Activated T-helper 9 cell treated with anti-CD3 and anti-CD28 coated beads, Interleukin-2, amount 50 U/mL, for 16 hours (primary cell): ENCODE results near the gene BTG4.

Experiments
- DNase-seq: peaks from one replicate; pipeline ENCODE4 v3.0.0-alpha.2; 2020; ENCODE audit warnings: low read depth

The BTG4 gene

DNA sequence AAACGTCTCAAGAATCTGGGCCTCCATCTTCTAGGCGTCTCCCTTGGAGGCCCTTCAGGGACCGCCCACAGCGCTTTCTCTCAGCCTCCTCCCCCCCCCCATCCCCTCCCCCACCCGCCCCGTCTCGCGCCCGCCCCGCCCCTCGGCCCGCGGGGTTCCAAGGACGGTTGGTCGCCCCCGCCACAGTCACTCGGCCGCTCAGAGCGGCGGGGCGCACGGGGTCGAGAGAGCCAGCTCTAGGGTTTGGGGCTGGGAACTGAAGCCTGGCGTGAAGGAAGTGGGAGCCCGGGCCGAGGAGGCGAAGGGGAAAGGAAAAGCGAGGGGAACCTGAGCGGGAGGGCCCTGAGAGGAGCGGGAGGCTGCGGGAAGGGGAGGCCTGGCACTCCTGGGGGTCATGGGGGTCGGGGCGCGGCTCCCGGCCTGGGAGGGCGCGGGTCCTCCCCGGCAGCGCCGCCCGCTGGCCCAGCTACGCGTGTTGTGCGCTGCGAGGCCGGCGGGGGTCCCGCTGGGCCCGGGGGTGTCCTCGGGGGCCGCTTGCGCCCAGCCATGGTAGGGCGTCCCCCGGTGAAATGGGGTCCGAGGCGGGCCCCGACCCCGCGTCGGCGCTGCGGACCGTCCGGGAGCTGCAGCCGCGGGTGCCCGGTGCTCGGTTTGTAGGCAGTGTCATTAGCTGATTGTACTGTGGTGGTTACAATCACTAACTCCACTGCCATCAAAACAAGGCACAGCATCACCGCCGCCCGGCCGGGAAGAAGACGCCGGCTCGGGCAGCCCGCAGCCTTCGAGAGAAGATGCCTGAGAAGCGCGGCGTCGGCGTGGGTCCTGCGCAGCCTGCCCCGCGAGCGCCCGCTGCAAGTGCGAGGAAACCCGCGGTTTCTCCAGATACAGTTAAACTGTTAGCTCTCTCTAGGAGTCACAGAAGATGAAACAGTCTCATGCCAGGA, at the start of gene BTG4:
TSS of gene BTG4 (minus strand) at position 91 of the 944 bp plus-strand sequence. CDS start 13,610 bp downstream, outside the sequence.
- no peak for DNase-seq

DNA sequence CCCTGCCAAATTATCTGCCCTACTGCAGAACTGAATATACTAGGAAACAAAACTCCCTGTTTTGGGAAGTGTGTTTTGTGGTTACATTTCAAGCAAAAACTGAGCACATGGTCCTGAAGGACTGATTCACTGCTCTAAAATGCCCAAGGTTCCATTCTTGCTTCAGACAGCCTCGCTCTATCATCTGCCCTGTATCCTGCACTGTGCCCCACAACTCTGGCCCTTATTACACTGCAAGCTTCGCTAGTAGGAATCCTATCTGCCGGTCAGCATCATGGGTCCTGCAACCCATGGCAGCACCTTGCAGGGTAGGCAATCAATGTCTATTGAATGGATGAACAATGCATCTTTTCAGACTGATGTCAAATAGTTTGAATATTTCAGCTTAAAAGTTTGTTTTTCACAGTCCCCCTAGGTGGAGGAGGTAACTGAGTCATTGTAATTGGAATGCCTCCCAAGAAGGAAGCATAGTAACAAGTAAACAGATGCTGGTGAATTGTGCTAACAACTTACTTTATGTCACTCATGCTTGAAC, 49.7 kb upstream of the BTG4 start:
- no peak for DNase-seq

DNA sequence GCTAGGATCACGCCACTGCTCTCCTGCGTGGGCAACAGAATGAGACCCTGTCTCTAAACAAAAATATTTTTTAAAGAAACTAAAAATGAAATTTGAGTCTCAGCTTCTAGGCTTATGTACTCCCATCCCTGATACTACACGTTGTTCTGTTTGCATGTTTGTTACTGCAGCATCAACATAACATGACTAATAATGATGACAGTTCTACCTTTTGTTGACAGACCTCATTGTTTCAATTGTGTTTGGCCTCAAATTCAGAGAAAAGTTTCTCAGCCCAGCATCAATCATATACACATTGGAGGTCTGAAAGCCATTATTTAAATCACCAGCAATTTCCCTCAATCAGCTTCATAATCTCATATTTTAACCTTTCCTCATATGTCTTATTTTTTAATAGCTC, 49.1 kb upstream of the BTG4 start:
- DNase-seq = no peak

DNA sequence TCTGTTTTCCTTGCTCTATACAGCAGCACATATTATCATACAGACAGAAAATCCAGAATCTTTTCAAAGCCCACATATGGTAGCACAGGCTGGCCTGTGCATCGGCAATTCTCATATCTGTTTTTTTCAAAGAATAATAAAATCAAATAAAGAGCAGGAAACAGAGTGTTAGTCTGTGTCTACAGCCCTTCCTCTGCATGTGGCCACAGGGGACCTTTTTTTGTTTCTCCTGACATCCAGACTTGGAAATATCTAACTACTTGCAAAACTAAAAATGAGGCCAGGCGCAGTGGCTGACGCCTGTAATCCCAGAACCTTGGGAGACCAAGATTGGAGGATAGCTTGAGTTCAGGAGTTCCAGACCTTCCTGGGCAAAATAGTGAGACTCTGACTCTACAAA, 48.6 kb upstream of the BTG4 start:
- DNase-seq = no peak

DNA sequence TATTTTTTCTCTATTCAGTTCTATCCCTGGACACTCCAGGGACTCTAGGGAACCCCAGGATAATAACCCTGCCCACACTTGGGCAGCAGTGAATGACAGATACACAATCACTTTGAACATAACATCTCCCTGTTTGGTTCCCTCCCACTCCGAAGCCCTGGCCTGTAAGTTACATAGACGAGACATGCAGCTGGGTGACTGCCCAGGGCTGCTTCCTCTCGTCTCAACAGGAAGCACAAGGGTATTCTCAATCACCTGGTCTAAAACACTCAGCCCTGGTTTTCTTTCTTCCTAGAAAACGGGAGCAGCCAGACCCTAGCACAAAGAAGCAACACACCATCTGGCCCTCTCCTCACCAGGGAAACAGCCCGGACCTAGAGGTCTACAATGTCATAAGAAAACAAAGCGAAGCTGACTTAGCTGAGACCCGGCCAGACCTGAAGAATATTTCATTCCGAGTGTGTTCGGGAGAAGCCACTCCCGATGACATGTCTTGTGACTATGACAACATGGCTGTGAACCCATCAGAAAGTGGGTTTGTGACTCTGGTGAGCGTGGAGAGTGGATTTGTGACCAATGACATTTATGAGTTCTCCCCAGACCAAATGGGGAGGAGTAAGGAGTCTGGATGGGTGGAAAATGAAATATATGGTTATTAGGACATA, 47.7 kb upstream of the BTG4 start:
- no peak for DNase-seq

DNA sequence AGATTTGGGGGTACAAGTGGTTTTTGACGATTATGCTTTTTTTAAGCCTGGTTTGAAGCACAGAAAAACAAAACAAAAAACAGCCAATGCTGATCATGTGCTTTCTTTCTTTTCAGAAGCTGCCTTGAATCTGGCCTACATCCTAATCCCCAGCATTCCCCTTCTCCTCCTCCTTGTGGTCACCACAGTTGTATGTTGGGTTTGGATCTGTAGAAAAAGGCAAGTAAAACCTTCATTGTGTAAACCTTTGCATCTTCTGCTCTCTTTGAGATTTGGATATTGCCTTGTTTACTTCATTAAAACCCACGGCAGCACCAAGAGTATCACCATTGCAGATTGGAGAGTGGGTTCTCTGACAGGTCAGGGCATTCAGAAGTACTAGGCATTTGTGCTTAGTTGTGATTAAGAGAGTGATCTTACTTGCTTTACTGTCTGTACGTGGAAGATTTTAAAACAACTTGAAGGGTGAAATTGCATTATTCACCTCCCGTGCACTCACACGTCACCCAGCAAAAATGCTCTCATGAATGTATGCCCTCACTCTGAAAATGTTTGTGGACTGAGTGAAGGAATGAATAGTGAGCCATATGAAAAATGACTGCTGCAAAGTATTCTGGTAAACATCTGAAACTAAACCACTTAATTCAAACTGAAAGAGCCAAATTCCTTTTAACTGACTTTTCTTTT, 45.4 kb upstream of the BTG4 start:
- no peak for DNase-seq

DNA sequence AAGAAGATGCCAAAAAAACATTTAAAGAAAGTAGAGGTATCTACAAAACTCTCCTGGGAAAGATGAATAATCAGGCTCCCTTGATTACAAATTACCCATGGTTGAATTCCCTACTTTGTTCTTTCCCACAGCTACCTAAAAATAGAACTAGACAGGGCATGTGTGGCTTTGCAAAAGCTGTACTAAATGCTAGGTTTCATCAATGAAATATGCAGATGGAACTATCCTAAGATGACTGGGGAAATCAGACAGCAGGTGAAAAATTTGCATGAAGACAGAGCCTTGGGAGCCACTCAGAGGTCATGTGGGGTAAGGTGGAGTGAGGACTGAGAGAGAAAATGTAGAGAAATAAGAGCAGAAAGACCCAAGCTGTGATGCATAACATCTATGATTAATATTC, 43.1 kb upstream of the BTG4 start:
- DNase-seq = no peak

DNA sequence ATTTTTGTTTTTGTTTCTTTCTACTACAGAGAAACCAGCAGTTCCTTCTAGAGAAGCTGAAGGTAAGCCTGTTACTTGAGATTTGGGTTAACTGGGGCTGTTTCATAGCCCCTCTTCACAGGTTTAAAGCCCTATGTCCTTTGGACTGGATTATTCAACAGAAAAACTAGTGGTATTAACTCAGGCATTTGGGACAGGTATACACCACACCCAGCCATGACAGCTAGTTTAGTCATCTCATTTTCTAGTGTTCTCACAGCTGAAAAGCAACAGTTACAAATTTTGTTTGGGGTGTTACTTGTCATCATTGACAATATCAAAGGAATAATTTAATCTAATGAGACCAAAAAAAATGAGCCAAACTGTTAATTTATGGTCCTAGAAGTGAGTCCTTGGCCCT, 42.3 kb upstream of the BTG4 start:
- no peak for DNase-seq

DNA sequence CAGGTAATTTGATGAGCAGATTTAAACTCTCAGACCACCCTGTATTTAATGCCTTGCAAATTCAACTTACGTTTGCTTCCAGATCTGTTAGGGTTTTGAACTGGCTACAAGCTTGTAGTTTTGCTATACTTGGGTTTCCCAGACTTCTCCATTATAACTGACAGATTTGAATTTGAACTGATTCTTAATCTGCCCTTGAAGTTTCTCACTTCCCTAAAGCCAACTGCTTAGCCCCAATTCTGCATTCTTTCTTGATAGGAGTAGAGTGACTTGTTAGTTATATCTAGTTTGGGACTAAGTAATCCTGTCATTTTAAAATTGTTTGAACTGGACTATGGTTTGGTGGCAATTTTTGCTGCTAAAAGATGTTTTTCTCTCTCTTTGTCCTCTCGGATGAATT, 38.1 kb upstream of the BTG4 start:
- no peak for DNase-seq

DNA sequence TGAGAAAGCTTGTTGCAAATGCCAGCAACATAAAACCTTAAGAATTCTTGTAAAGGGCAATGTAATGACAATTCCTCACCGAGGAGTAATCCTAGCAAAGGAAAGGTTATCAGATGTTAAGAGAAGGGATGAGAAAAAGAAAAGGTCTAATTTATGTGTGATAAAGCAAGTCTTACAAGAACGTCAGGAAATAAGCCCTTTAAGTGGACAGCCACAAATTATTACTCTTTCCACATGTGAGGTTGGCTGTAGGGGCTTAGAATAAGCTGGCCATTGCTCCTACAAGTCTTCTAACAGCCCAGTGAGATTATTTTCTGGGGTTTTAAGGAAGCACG, 37.6 kb upstream of the BTG4 start:
- no peak for DNase-seq

DNA sequence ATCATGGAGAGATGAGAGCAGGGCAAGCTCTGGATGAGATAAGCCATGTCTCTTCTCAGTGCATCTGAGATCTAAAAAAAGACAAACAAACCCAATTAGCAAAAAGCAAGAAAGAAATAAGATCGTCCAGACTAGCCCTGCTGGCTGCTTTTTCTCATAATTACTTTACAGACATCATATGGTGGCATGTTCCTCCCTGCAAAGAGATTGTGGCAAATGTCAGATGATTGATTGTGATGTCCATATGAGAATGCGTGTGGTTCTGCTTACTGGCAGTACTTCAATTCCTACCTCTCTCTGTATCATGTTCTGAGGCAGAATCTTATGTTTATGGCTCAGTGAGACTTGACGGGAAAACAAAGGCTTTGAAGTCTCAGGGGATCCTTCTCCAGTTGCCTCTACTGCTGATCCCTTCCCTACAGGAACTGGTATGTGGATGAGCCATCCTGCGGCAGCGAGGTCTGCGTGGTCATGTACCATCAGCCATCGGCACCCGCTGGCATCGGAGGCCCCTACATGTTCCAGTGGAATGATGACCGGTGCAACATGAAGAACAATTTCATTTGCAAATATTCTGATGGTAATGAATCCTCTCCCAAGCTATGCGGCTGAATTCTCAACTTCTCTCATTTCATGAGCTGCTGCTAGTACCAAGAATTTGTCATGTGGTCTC, 37.1 kb upstream of the BTG4 start:
- DNase-seq = no peak

DNA sequence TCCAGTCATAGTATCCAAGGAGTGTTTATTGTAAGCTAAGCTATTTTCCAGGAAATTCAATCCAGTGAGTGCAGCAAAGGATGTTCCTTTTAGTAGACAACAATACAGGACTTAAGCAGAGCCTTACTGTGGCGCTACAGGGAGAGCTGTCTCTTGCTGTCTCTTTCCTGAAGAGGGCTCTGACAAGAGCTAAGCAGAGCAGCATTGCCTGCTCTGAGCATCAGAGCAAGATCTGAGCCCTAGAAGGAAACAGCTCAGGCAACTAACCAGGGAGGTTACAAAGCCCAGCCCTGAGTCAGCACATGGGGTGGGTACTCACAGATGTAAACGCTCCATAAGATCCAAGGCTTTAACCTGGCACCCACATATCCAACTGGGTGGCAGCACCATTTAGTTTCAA, 36.3 kb upstream of the BTG4 start:
- no peak for DNase-seq

DNA sequence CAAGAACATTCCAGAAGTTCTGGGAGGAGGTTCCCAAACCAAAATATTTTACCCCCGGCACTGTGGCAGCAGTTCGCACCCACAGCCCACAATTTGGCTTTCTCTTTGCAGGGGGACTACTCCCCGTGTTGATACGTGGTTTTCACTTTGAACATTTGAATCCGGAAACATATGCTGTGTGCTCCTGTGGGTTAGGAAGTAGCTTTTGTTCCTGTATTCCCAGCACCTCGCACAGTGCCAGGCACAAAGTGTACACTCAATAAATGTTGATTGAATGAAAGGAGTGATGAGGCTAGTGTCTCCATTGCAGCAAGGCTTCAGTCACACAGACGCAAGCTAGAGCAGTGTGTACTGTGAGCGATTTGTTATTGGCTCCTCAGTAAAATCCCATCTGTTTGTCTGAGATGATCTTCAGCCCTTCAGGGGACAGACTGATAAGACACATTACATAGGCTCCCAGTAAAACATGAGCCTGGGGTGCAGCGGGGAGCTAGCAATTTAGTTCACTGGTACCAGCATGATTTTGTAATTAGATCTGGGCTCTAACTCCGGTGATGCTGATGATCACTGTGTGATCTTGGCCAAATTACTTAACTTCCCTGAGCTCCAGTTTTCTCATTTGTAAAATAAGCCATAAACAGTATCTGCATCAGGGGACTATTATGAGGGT, 30.6 kb upstream of the BTG4 start:
- no peak for DNase-seq

DNA sequence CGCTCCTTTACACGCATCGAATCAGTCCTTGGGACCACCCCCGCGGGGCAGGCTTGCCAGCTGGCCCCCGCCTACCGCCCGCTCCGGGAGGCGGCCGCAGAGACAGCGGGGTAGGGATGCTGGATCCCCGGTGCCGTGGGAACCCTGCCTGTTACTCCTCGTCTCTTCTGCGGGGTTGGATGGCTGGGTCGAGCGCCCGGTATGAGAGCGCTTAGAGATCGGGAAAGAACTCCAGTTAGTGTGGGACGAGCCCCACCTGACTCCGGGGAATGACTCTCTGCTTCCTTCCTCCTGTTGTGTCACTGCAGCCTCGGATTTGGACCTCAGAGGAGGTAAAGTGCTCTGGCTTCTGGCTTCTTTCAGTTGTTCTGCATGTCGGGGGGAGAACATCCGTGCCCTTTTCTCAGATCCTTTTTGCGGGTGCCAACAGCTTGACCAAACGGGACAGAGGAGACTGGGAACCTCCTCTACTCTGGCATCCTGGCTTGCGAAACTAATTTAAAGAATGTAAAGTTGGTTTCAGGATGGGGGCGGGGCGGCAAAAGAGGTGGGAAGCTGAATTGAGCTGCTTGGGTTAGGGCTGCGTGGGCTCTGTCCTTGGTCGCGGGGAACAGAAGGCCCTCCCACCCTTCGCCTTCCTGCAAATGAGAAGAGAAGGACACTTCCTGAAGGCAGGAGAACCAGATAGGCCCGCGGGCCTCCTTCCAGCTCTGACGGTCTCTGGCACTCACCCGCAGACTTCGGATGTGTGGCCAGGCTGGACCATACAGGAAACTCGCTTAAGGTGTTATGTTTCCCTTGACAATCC, 29.3 kb upstream of the BTG4 start:
- no peak for DNase-seq

DNA sequence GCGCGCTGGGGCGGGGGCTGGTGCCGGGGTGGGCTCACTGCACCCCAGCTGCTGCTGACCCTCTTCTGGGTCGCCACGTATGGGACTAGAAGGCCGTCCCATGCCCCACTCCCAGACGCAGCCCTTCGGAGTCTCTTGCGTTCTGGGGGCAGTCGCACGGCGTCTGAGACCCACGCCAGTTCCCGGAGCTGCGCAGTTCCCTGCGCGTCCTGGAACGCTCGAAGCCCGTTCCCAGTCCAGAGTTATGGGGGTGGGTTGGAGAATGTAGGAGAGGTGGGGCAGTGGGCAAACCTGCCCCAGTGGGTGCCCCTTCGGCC, 28.7 kb upstream of the BTG4 start:
- DNase-seq = no peak

DNA sequence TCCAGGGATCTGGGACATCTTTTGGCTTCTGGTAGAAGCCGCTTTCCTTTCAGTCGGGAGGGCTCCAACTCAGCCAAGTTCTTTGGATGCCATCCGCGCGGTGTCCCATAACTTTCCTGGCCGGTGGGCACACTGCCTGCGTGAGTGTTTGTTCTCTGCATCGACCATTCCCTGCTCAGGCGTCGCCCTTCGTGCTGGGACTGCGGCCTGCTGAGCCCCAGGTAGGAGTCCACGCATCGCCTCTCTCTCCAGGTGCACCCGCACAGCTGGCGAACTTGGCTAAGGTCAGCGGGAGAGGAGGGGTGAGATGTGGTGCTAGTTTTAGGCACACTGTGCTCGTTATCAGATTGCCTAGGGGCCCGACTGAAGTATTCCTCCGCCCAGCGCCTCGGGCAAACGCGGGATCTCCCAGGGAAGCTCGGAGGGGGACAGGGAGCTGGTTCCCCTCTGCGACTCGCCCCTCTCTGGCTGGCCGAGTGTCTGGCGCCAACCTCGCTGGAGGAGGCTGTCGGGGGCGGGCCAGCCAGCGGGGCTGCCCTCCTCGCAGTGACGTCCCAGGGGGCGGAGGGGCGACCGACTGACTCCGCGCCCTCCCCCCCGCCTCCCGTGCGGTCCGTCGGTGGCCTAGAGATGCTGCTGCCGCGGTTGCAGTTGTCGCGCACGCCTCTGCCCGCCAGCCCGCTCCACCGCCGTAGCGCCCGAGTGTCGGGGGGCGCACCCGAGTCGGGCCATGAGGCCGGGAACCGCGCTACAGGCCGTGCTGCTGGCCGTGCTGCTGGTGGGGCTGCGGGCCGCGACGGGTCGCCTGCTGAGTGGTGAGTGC, 28.1 kb upstream of the BTG4 start, which contains the start of gene LAYN:
TSS of gene LAYN (plus strand) at position 607 of the 823 bp plus-strand sequence. CDS start at position 731, 124 bp downstream.
- DNase-seq = no peak

DNA sequence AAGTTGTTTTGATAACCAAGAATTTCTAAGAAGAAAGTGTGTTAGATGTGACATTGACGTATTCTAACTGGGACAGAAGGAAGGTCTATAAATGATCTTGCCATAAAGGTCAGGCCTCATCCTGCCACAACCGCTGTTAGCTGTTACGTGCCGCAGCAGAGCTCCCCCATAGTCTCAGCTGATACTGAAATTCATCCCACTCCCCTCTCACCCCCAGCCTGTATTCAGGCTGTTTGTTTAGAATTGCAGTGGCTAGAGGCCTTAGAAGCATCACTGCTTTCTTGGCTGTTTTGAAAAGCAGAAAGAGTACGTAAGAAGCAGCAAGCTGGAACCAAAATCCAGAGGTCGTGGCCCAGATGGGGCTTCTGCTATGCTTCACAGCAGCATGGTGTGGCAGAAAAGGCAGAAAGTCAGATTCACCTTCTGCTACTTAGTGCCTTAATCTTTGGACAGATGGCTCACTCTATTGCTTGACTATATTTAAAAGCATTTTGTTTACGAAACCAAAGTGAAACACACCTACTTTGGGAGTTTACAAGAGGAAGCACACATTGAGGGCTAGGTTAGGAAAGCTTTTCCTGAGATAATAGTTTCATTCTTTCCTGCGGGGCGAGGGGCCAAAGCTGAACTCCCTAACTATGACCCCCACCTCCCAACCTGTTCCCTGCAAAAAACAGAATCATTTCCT, 27.4 kb upstream of the BTG4 start:
- no peak for DNase-seq

DNA sequence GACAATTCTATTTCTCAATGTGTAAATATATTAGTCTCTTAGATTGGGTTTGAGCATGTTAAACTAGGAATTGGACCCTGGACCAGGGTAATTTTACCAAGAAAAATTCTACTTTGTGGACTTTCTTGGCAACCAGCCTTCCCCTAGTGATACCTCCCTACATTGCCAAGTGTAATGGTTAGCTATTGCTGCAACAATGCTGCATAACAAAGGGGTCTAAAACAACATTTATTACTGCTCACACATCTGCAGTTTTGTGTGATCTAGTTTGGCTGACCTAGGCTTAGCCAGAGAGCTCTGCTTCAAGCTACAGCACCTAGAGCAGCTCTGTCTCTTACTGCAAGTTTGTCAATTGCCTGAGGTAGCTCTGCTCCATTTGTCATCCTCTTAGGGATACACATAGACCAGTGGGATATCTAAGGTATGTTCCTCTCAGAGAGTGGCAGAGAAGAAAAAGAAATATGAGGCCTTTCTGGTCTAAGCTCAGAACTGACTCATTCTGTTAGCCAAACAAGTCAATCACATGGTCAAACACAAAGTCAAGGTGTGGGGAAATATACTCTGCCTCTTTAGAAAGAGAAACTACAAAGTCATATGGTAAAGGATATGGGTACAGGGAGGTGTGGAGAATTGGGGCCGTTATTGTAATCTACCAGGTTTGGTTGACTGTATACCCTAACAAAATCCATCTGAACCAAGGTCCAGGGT, 26.4 kb upstream of the BTG4 start:
- DNase-seq = no peak
